Adrenal gland (tissue), 5 donors: Measurements from ENCODE around the gene MTOR.

Source experiments
- POLR2A ChIP-seq, 2 donors: fragments of 450-650 bp; IDR thresholded peaks; one replicate each; pipeline ENCODE4 v1.6.1; 2017; ENCODE audit warnings: antibody characterized with exemption in 2 of 2, mild to moderate bottlenecking in 2 of 2, moderate library complexity in 1 of 2
- TF ChIP-seq, protein P1 (sequence below), 6 experiments: fragments of 450-650 bp in 4 of 6; fragments of 200-600 bp in 2 of 6; sonication (generic) in 1 of 6; IDR thresholded peaks; 1 replicate in 5 of 6; 2 replicates in 1 of 6; pipeline versions ENCODE4 v1.5.1 to v1.8.0; 2016 to 2021; ENCODE audit warnings: antibody characterized with exemption in 6 of 6, mild to moderate bottlenecking in 2 of 6, moderate library complexity in 1 of 6
- donor health status: DM: no; HTN: no; CAD: no.

DNA sequence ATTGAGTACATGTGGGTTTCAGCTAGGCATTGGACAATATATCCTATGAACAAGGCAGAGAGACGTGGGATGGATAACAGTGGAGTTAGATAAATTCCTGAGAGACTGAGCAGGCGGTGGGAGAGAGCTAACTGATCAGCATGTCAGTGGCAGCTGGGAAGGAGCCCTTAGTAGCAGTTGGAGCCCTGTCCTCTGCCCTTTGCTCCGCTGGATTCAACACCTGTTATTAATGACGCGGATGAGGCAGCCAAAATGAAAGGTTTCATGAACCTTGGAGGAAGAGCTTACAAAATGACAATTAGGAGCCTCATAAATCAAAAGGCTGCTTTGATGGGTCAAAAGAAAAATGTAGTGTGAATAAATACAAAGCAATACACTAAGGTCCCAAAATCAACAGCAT is 26.7 kb upstream of the MTOR start:
- TF ChIP-seq, protein P1, sequence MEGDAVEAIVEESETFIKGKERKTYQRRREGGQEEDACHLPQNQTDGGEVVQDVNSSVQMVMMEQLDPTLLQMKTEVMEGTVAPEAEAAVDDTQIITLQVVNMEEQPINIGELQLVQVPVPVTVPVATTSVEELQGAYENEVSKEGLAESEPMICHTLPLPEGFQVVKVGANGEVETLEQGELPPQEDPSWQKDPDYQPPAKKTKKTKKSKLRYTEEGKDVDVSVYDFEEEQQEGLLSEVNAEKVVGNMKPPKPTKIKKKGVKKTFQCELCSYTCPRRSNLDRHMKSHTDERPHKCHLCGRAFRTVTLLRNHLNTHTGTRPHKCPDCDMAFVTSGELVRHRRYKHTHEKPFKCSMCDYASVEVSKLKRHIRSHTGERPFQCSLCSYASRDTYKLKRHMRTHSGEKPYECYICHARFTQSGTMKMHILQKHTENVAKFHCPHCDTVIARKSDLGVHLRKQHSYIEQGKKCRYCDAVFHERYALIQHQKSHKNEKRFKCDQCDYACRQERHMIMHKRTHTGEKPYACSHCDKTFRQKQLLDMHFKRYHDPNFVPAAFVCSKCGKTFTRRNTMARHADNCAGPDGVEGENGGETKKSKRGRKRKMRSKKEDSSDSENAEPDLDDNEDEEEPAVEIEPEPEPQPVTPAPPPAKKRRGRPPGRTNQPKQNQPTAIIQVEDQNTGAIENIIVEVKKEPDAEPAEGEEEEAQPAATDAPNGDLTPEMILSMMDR (IDR thresholded peaks at IDR 0.05), result no peak
- TF ChIP-seq POLR2A (IDR thresholded peaks at IDR 0.05), result no peak
